Upper lobe of left lung (tissue), 6 donors: ENCODE results near the gene SPATS2. TPM values are rescaled to one million over a fixed set of nuclear protein-coding genes. Genes with fewer than 3 reads are reported as not detected.

ENCODE experiments used
- ATAC-seq, 2 donors: fragments of 200-7000 bp; cut with Tn5 transposase; one replicate each; pipeline ENCODE4 v1.9.1; 2022; ENCODE audit warnings: mild to moderate bottlenecking in 2 of 2, moderate library complexity in 2 of 2; ENCODE audit not compliant: low FRiP score in 2 of 2
- DNase-seq, 2 donors: peaks; one replicate each; pipeline ENCODE4 v3.0.0-alpha.2; 2019 to 2020
- H3K27ac ChIP-seq, 4 donors: fragments of 200-600 bp; sonication (generic); one replicate each; pipeline ENCODE4 v1.5.1; 2016 to 2019
- H3K27me3 ChIP-seq, 4 donors: fragments of 200-600 bp; sonication (generic); one replicate each; pipeline ENCODE4 v1.5.1; 2017 to 2019
- H3K36me3 ChIP-seq, 4 donors: fragments of 200-600 bp; sonication (generic); one replicate each; pipeline ENCODE4 v1.5.1; 2016 to 2019
- H3K4me1 ChIP-seq, 4 donors: fragments of 200-600 bp; sonication (generic); one replicate each; pipeline ENCODE4 v1.5.1; 2018 to 2019
- H3K4me3 ChIP-seq, 4 donors: fragments of 200-600 bp; sonication (generic); one replicate each; pipeline ENCODE4 v1.5.1; 2017 to 2019; ENCODE audit warnings: mild to moderate bottlenecking in 2 of 4, moderate library complexity in 1 of 4
- H3K9me3 ChIP-seq, 4 donors: fragments of 200-600 bp; sonication (generic); one replicate each; pipeline ENCODE4 v1.5.1; 2018 to 2019
- CTCF ChIP-seq, 6 experiments: fragments of 450-650 bp in 4 of 6; fragments of 200-600 bp in 2 of 6; sonication (generic) in 2 of 6; IDR thresholded peaks; one replicate each; pipeline ENCODE4 v1.5.1; 2016 to 2019; ENCODE audit warnings: antibody characterized with exemption in 6 of 6
- EP300 ChIP-seq, 4 donors: sonication (generic); formaldehyde crosslinking; IDR thresholded peaks; one replicate each; pipeline ENCODE4 v1.5.1; 2017; ENCODE audit warnings: antibody characterized with exemption in 4 of 4, control low read depth in 2 of 4
- POLR2A ChIP-seq, 4 donors: fragments of 450-650 bp; IDR thresholded peaks; one replicate each; pipeline ENCODE4 v1.5.1; 2016 to 2017; ENCODE audit warnings: antibody characterized with exemption in 4 of 4, mild to moderate bottlenecking in 2 of 4
- POLR2AphosphoS5 ChIP-seq, 2 donors: sonication (generic); formaldehyde crosslinking; IDR thresholded peaks; one replicate each; pipeline ENCODE4 v1.5.1; 2017; ENCODE audit warnings: antibody characterized with exemption in 2 of 2
- WGBS, 2 donors: methylation state at CpG; one replicate each; pipeline ENCODE4 v1.1.5; 2017 to 2018; 5-methylcytosine and 5-hydroxymethylcytosine counted together
- total RNA-seq, 6 donors: library from RNA; depleted of rRNA in 4 of 6; stranded (reverse); fragments of >200 nt in 4 of 6; gene quantifications; one replicate each; pipeline versions ENCODE4 v1.1.0 to v1.2.1, GENCODE V29; 2016 to 2021
- donor health status: DM: no; HTN: no; CAD: no; lungs with moderate emphysema.
- donor health status: DM: no; HTN: yes; CAD: no; lungs with severe emphysema.

The SPATS2 gene
- total RNA-seq, 6 donors from 2014 or later = 6.2 to 33.5 (median 14.4) TPM

- DNase-seq = no peak
- TF ChIP-seq CTCF (IDR thresholded peaks at IDR 0.05) (no peak), POLR2AphosphoS5 (IDR thresholded peaks at IDR 0.05) (no peak), POLR2A (IDR thresholded peaks at IDR 0.05) (no peak), EP300 (IDR thresholded peaks at IDR 0.05) (no peak)
Observed at GRCh38 chr12:49489154-49489553, 121.9 kb downstream of the SPATS2 start.

GRCh38 chr12:49489720-49490119 lies 122.5 kb downstream of the SPATS2 start:
- H3K27me3 ChIP-seq = no peaks in the 10 kb centered on the region
- no peaks in the 10 kb centered on the region for H3K4me1 ChIP-seq
- TF ChIP-seq EP300 (IDR thresholded peaks at IDR 0.05) = no peak
- no peak for TF ChIP-seq POLR2AphosphoS5 (IDR thresholded peaks at IDR 0.05)
- no peak for TF ChIP-seq POLR2A (IDR thresholded peaks at IDR 0.05)
- no peak for TF ChIP-seq CTCF (IDR thresholded peaks at IDR 0.05)
- peaks cover 0 to 22% (median 6%) of the 10 kb centered on the region in 4 donors for H3K36me3 ChIP-seq
- ATAC-seq = no peak
- no peak overlapping the region for H3K27ac ChIP-seq
- 93 to 98% methylated on average over 4 of the region's 4 CpGs for WGBS, 2 donors
- no peak overlapping the region for H3K4me3 ChIP-seq
- H3K9me3 ChIP-seq = no peaks in the 10 kb centered on the region
- no peak for DNase-seq

More at GRCh38 chr12:49489154-49489553, 121.9 kb downstream of the SPATS2 start:
- Histone ChIP-seq H3K27ac (no peak overlapping the region), H3K27me3 (no peaks in the 10 kb centered on the region), H3K4me1 (no peaks in the 10 kb centered on the region), H3K36me3 (peaks cover 0 to 20% (median 5%) of the 10 kb centered on the region in 4 donors), H3K4me3 (no peak overlapping the region), H3K9me3 (no peaks in the 10 kb centered on the region)
- 93 to 95% methylated on average over 3 of the region's 3 CpGs for WGBS, 2 donors
- ATAC-seq = no peak

GRCh38 chr12:49491823-49492222 lies 124.6 kb downstream of the SPATS2 start:
- no peaks in the 10 kb centered on the region for H3K9me3 ChIP-seq
- no peaks in the 10 kb centered on the region for H3K4me1 ChIP-seq
- TF ChIP-seq POLR2A (IDR thresholded peaks at IDR 0.05) (no peak), POLR2AphosphoS5 (IDR thresholded peaks at IDR 0.05) (no peak), CTCF (IDR thresholded peaks at IDR 0.05) (no peak), EP300 (IDR thresholded peaks at IDR 0.05) (no peak)
- DNase-seq (no peak), ATAC-seq (no peak)
- H3K27ac ChIP-seq = no peak overlapping the region
- no peak overlapping the region for H3K4me3 ChIP-seq
- WGBS, 2 donors = 79 to 80% methylated on average over 1 of the region's 1 CpG
- no peaks in the 10 kb centered on the region for H3K27me3 ChIP-seq
- peaks cover 0 to 30% (median 1%) of the 10 kb centered on the region in 4 donors for H3K36me3 ChIP-seq

GRCh38 chr12:49493900-49494299 lies 126.6 kb downstream of the SPATS2 start:
- Histone ChIP-seq H3K36me3 (peaks cover 0 to 39% (median 1%) of the 10 kb centered on the region in 4 donors), H3K9me3 (no peaks in the 10 kb centered on the region), H3K4me1 (no peaks in the 10 kb centered on the region), H3K27me3 (no peaks in the 10 kb centered on the region), H3K4me3 (no peak overlapping the region), H3K27ac (no peak overlapping the region)
- TF ChIP-seq POLR2A (IDR thresholded peaks at IDR 0.05) (no peak), CTCF (IDR thresholded peaks at IDR 0.05) (no peak), EP300 (IDR thresholded peaks at IDR 0.05) (no peak), POLR2AphosphoS5 (IDR thresholded peaks at IDR 0.05) (no peak)
- ATAC-seq = no peak
- DNase-seq = no peak
- WGBS, 2 donors = 93 to 95% methylated on average over 2 of the region's 2 CpGs
